SK-N-SH (cell line): ENCODE results near the gene SYCN. TPM values are rescaled to one million over a fixed set of nuclear protein-coding genes. Genes with fewer than 3 reads are reported as not detected.

ENCODE experiments used
- CTCF ChIA-PET: fragments of 300-600, 350-600 bp; formaldehyde crosslinking; extraction: SDS; loops from one replicate; lab custom pipeline; 2021; lab: Yijun Ruan, JAX
- POLR2A ChIA-PET: fragments of 350-600 bp; sonication (Branson Sonifier 250); formaldehyde crosslinking; extraction: SDS; loops from one replicate; lab custom pipeline; 2020; ENCODE audit warnings: antibody characterized with exemption, inconsistent platforms; lab: Yijun Ruan, JAX
- DNase-seq: peaks from one replicate; pipeline ENCODE4 v3.0.0; 2012
- H2AFZ ChIP-seq: fragments of 200-600 bp; sonication (generic); 2 replicates; pipeline ENCODE4 v1.8.1; 2016; ENCODE audit warnings: antibody characterized with exemption, mild to moderate bottlenecking, low read depth
- H3F3A ChIP-seq: fragments of 200-600 bp; sonication (generic); replicated peaks from 2 replicates; pipeline ENCODE3; 2016; ENCODE audit warnings: antibody characterized with exemption, mild to moderate bottlenecking; ENCODE audit not compliant: insufficient read depth
- H3K27ac ChIP-seq, 2 experiments: fragments of 200-500 bp in 1 of 2; fragments of 200-600 bp in 1 of 2; sonication (Bioruptor generic) in 1 of 2; sonication (generic), shearing (Covaris generic) in 1 of 2; 2 replicates each; pipeline versions ENCODE4 v1.5.1 to v1.6.1; 2014 to 2016; ENCODE audit warnings: low read depth in 2 of 2, inconsistent platforms in 1 of 2, low read length in 1 of 2, mild to moderate bottlenecking in 1 of 2, mixed read lengths in 1 of 2
- H3K27me3 ChIP-seq: fragments of 200-600 bp; sonication (generic), shearing (Covaris generic); 2 replicates; pipeline ENCODE4 v1.6.1; 2016; ENCODE audit warnings: mixed run types; ENCODE audit not compliant: insufficient read depth
- H3K36me3 ChIP-seq, 2 experiments: fragments of 200-500 bp in 1 of 2; fragments of 200-600 bp in 1 of 2; sonication (Bioruptor generic) in 1 of 2; sonication (generic) in 1 of 2; replicated peaks in 1 of 2; 2 replicates each; pipeline versions ENCODE3 to v1.5.1; 2014 to 2016; ENCODE audit warnings: low read length in 1 of 2, mild to moderate bottlenecking in 1 of 2; ENCODE audit not compliant: insufficient read depth in 2 of 2, control insufficient read depth in 1 of 2
- H3K4me1 ChIP-seq, 2 experiments: fragments of 200-500 bp in 1 of 2; fragments of 200-600 bp in 1 of 2; sonication (Bioruptor generic) in 1 of 2; sonication (generic), shearing (Covaris generic) in 1 of 2; 2 replicates each; pipeline versions ENCODE4 v1.5.1 to v1.6.1; 2014 to 2016; ENCODE audit warnings: low read depth in 1 of 2, low read length in 1 of 2, mixed run types in 1 of 2; ENCODE audit not compliant: insufficient read depth in 2 of 2, control insufficient read depth in 1 of 2
- H3K4me2 ChIP-seq: fragments of 200-600 bp; sonication (generic), shearing (Covaris generic); 2 replicates; pipeline ENCODE4 v1.6.1; 2017; ENCODE audit warnings: mixed run types
- H3K4me3 ChIP-seq, 2 experiments: fragments of 200-500 bp in 1 of 2; fragments of 200-600 bp in 1 of 2; sonication (Bioruptor generic) in 1 of 2; sonication (generic), shearing (Covaris generic) in 1 of 2; 2 replicates each; pipeline versions ENCODE4 v1.5.1 to v1.8.1; 2014 to 2016; ENCODE audit warnings: low read depth in 2 of 2, inconsistent platforms in 1 of 2, low read length in 1 of 2, mild to moderate bottlenecking in 1 of 2, mixed read lengths in 1 of 2, moderate library complexity in 1 of 2
- H3K79me2 ChIP-seq: fragments of 200-600 bp; sonication (generic); 2 replicates; pipeline ENCODE4 v1.8.1; 2017; ENCODE audit warnings: mild to moderate bottlenecking; ENCODE audit not compliant: insufficient read depth
- H3K9ac ChIP-seq: fragments of 200-600 bp; sonication (generic); 2 replicates; pipeline ENCODE4 v1.6.1; 2017; ENCODE audit warnings: mixed run types
- H3K9me2 ChIP-seq: fragments of 200-600 bp; sonication (generic); 2 replicates; pipeline ENCODE4 v1.6.1; 2017; ENCODE audit warnings: mixed run types
- H3K9me3 ChIP-seq: fragments of 200-600 bp; sonication (generic); 2 replicates; pipeline ENCODE4 v1.6.1; 2017; ENCODE audit warnings: mixed run types, mild to moderate bottlenecking, moderate library complexity
- H4K20me1 ChIP-seq: fragments of 200-600 bp; sonication (generic); 2 replicates; pipeline ENCODE4 v1.6.1; 2017; ENCODE audit warnings: mild to moderate bottlenecking, mixed run types; ENCODE audit not compliant: insufficient read depth
- ELF1 ChIP-seq: IDR thresholded peaks from 2 replicates; pipeline ENCODE4 v1.4.0; 2012
- EZH2phosphoT487 ChIP-seq: fragments of 200-600 bp; sonication (generic); IDR thresholded peaks from 2 replicates; pipeline ENCODE4 v1.6.1; 2017; ENCODE audit warnings: low read depth, mixed run types, mild to moderate bottlenecking, antibody characterized with exemption, moderate library complexity, borderline replicate concordance
- FOXM1 ChIP-seq: IDR thresholded peaks from 2 replicates; pipeline ENCODE4 v1.4.0; 2012; ENCODE audit warnings: low read depth, mild to moderate bottlenecking
- GABPA ChIP-seq: IDR thresholded peaks from 2 replicates; pipeline ENCODE4 v1.4.0; 2012; ENCODE audit warnings: low read depth, mild to moderate bottlenecking
- GATA2 ChIP-seq: sonication (generic); formaldehyde crosslinking; IDR thresholded peaks from 2 replicates; pipeline ENCODE4 v1.5.0; 2020; ENCODE audit warnings: mild to moderate bottlenecking, missing genetic modification reagents
- MXI1 ChIP-seq: IDR thresholded peaks from 2 replicates; pipeline ENCODE4 v1.6.1; 2012; ENCODE audit warnings: mild to moderate bottlenecking, low read depth, low read length, improper control_type of control experiment
- POLR2AphosphoS5 ChIP-seq: IDR thresholded peaks from 2 replicates; pipeline ENCODE4 v1.6.1; 2012; ENCODE audit warnings: low read depth, low read length
- RFX5 ChIP-seq: IDR thresholded peaks from 2 replicates; pipeline ENCODE4 v1.6.1; 2012; ENCODE audit warnings: mild to moderate bottlenecking, improper control_type of control experiment, low read length
- SIN3A ChIP-seq: IDR thresholded peaks from 2 replicates; pipeline ENCODE4 v1.6.1; 2012; ENCODE audit warnings: low read depth, mild to moderate bottlenecking, low read length, moderate library complexity, borderline replicate concordance
- SMC3 ChIP-seq: IDR thresholded peaks from 2 replicates; pipeline ENCODE4 v1.6.1; 2012; ENCODE audit warnings: low read depth, low read length, improper control_type of control experiment
- TAF1 ChIP-seq: IDR thresholded peaks from 2 replicates; pipeline ENCODE4 v1.6.1; 2012; ENCODE audit warnings: low read depth, mild to moderate bottlenecking, low read length, moderate library complexity, borderline replicate concordance
- YY1 ChIP-seq: IDR thresholded peaks from 2 replicates; pipeline ENCODE4 v1.4.0; 2012; ENCODE audit warnings: low read depth, mild to moderate bottlenecking
- WGBS: methylation state at CpG from one replicate; pipeline ENCODE4 v1.1.6; 2017; ENCODE audit warnings: low lambda C conversion rate; 5-methylcytosine and 5-hydroxymethylcytosine counted together
- polyA plus RNA-seq, 3 experiments: library from polyadenylated mRNA; depleted of rRNA; stranded (reverse); fragments of >200 nt; gene quantifications; 2 replicates each; pipeline ENCODE4 v1.2.3, GENCODE V29; 2012
- TF ChIP-seq, protein P1 (sequence below): IDR thresholded peaks from 2 replicates; pipeline ENCODE4 v1.4.0; 2012; ENCODE audit warnings: low read depth, borderline replicate concordance
- TF ChIP-seq, protein P2 (sequence below): fragments of 150-350 bp; IDR thresholded peaks from 2 replicates; pipeline ENCODE4 v1.6.1; 2017; ENCODE audit warnings: antibody characterized with exemption, low read length, low read depth, borderline replicate concordance
- TF ChIP-seq, protein P3 (sequence below): fragments of 200-600 bp; sonication (generic); IDR thresholded peaks from 2 replicates; pipeline ENCODE4 v1.6.1; 2017; ENCODE audit warnings: antibody characterized with exemption, mild to moderate bottlenecking, moderate library complexity
- TF ChIP-seq, protein P4 (sequence below): fragments of 150-350 bp; IDR thresholded peaks from 2 replicates; pipeline ENCODE4 v1.6.1; 2016; ENCODE audit warnings: mild to moderate bottlenecking, low read depth, low read length

Gene SYCN
- polyA plus RNA-seq, 1 of the 3 experiments (the other 2 are of a cell fraction), result not detected

DNA sequence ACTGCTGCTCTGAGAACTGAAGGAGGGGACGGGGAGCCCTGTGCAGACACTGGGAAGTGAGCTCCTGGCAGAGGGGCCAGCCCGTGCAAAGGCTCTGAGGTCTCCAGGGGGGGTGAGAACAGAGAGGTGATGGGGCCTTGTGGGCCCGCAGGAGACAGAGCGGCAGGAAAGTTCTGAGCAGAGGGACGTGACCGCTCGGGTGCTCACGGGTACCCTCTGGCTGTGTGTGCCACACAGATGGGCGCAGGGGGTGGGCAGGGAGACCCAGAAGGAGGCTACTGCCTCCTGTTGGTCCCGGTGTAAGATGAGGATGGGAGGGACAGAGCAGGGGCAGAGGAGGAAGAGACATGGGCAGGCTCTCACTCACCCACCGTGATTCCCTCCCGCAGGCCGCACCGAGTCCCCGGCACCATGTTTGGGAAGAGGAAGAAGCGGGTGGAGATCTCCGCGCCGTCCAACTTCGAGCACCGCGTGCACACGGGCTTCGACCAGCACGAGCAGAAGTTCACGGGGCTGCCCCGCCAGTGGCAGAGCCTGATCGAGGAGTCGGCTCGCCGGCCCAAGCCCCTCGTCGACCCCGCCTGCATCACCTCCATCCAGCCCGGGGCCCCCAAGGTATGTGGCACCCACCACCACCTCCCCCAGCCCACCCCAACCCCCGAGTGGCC, 34.8 kb downstream of the SYCN start:
- ChIA-PET CTCF (interaction anchor here (0.7 to 1.5 kb wide), 2 partner anchors 18 to 47 kb away, joined by 3 read pairs; no protein-coding TSS in a partner anchor), POLR2A (no interaction called here)
- no peak for TF ChIP-seq FOXM1
- TF ChIP-seq GABPA, result no peak
- TF ChIP-seq, protein P1, sequence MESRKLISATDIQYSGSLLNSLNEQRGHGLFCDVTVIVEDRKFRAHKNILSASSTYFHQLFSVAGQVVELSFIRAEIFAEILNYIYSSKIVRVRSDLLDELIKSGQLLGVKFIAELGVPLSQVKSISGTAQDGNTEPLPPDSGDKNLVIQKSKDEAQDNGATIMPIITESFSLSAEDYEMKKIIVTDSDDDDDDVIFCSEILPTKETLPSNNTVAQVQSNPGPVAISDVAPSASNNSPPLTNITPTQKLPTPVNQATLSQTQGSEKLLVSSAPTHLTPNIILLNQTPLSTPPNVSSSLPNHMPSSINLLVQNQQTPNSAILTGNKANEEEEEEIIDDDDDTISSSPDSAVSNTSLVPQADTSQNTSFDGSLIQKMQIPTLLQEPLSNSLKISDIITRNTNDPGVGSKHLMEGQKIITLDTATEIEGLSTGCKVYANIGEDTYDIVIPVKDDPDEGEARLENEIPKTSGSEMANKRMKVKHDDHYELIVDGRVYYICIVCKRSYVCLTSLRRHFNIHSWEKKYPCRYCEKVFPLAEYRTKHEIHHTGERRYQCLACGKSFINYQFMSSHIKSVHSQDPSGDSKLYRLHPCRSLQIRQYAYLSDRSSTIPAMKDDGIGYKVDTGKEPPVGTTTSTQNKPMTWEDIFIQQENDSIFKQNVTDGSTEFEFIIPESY, result no peak
- TF ChIP-seq, protein P2, sequence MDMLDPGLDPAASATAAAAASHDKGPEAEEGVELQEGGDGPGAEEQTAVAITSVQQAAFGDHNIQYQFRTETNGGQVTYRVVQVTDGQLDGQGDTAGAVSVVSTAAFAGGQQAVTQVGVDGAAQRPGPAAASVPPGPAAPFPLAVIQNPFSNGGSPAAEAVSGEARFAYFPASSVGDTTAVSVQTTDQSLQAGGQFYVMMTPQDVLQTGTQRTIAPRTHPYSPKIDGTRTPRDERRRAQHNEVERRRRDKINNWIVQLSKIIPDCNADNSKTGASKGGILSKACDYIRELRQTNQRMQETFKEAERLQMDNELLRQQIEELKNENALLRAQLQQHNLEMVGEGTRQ, result no peak
- TF ChIP-seq, protein P3, sequence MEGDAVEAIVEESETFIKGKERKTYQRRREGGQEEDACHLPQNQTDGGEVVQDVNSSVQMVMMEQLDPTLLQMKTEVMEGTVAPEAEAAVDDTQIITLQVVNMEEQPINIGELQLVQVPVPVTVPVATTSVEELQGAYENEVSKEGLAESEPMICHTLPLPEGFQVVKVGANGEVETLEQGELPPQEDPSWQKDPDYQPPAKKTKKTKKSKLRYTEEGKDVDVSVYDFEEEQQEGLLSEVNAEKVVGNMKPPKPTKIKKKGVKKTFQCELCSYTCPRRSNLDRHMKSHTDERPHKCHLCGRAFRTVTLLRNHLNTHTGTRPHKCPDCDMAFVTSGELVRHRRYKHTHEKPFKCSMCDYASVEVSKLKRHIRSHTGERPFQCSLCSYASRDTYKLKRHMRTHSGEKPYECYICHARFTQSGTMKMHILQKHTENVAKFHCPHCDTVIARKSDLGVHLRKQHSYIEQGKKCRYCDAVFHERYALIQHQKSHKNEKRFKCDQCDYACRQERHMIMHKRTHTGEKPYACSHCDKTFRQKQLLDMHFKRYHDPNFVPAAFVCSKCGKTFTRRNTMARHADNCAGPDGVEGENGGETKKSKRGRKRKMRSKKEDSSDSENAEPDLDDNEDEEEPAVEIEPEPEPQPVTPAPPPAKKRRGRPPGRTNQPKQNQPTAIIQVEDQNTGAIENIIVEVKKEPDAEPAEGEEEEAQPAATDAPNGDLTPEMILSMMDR, result no peak
- TF ChIP-seq GATA2 (CRISPR knock-in tag), result no peak
- no peak for TF ChIP-seq SIN3A
- TF ChIP-seq ELF1, result no peak
- TF ChIP-seq RFX5, result no peak
- no peak for TF ChIP-seq POLR2AphosphoS5
- no peak for TF ChIP-seq EZH2phosphoT487
- TF ChIP-seq TAF1, result no peak
- TF ChIP-seq MXI1, result no peak
- no peak for TF ChIP-seq YY1
- no peak for TF ChIP-seq SMC3
- TF ChIP-seq, protein P4, sequence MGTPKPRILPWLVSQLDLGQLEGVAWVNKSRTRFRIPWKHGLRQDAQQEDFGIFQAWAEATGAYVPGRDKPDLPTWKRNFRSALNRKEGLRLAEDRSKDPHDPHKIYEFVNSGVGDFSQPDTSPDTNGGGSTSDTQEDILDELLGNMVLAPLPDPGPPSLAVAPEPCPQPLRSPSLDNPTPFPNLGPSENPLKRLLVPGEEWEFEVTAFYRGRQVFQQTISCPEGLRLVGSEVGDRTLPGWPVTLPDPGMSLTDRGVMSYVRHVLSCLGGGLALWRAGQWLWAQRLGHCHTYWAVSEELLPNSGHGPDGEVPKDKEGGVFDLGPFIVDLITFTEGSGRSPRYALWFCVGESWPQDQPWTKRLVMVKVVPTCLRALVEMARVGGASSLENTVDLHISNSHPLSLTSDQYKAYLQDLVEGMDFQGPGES, result no peak
- H3K27me3 ChIP-seq, result no peaks in the 10 kb centered on the region
- peaks cover 0 to 20% of the 10 kb centered on the region in 2 experiments for H3K36me3 ChIP-seq
- peaks cover 11% of the 10 kb centered on the region; the same call in 1 of the 2 replicates for H4K20me1 ChIP-seq
- no peak overlapping the region for H3K4me2 ChIP-seq
- H3F3A ChIP-seq, result no peaks in the 10 kb centered on the region
- no peak overlapping the region for H3K9ac ChIP-seq
- H2AFZ ChIP-seq, result no peak overlapping the region
- peaks cover 11% of the 10 kb centered on the region for H3K79me2 ChIP-seq
- no peaks in the 10 kb centered on the region for H3K9me2 ChIP-seq
- WGBS, result 94% methylated on average over 32 of the region's 36 CpGs
- H3K4me3 ChIP-seq, result no peak overlapping the region
- peaks cover 0 to 51% of the 10 kb centered on the region in 2 experiments; a peak in 1 of 4 replicates for H3K4me1 ChIP-seq
- DNase-seq, result no peak
- no peaks in the 10 kb centered on the region for H3K9me3 ChIP-seq
- H3K27ac ChIP-seq, result no peak overlapping the region
